ENCODE measurements around the gene CD44. TPM values are rescaled to one million over a fixed set of nuclear protein-coding genes. Genes with fewer than 3 reads are reported as not detected.

Gene CD44
- total RNA-seq, 6 experiments from 2014 or later: 12.2 to 64.1 (median 22.9) TPM

- H3K27me3 ChIP-seq: no peaks in the 10 kb centered on the region
- H3K4me3 ChIP-seq: no peak overlapping the region
- DNase-seq (no peak), ATAC-seq (peak; percentile 62 to 87 (median 78))
- peaks cover 0 to 18% (median 0%) of the 10 kb centered on the region in 4 donors for H3K4me1 ChIP-seq
- H3K36me3 ChIP-seq: no peaks in the 10 kb centered on the region
- no peaks in the 10 kb centered on the region for H3K9me3 ChIP-seq
- intact Hi-C loops (cut with DNase I): no loop called here
- TF ChIP-seq POLR2A (IDR thresholded peaks at IDR 0.05) (no peak), CTCF (IDR thresholded peaks at IDR 0.05) (no peak)
- WGBS (ENCODE audit: insufficient coverage, low coverage, low lambda C conversion rate, missing lambda C conversion rate): 42% methylated on average over 3 of the region's 3 CpGs
- H3K27ac ChIP-seq: peak overlapping the region in 1 of 3 donors; percentile 45
Measured at GRCh38 chr11:35101223-35101622, 37.7 kb upstream of the CD44 start.

GRCh38 chr11:35102267-35102666, 36.7 kb upstream of the CD44 start:
- Histone ChIP-seq H3K36me3 (no peaks in the 10 kb centered on the region), H3K4me1 (peaks cover 0 to 18% (median 0%) of the 10 kb centered on the region in 4 donors), H3K9me3 (no peaks in the 10 kb centered on the region), H3K27ac (peak overlapping the region in 1 of 3 donors; percentile 45), H3K4me3 (no peak overlapping the region), H3K27me3 (no peaks in the 10 kb centered on the region)
- intact Hi-C loops (cut with DNase I): no loop called here
- 40% methylated on average over 2 of the region's 2 CpGs for whole genome bisulfite sequencing (ENCODE audit: insufficient coverage, low coverage, low lambda C conversion rate, missing lambda C conversion rate)
- DNase-seq (no peak), ATAC-seq (peak in 3 of 4 donors; percentile 40 to 70 (median 64))
- no peak for TF ChIP-seq CTCF (IDR thresholded peaks at IDR 0.05)
- TF ChIP-seq POLR2A (IDR thresholded peaks at IDR 0.05): no peak

DNA sequence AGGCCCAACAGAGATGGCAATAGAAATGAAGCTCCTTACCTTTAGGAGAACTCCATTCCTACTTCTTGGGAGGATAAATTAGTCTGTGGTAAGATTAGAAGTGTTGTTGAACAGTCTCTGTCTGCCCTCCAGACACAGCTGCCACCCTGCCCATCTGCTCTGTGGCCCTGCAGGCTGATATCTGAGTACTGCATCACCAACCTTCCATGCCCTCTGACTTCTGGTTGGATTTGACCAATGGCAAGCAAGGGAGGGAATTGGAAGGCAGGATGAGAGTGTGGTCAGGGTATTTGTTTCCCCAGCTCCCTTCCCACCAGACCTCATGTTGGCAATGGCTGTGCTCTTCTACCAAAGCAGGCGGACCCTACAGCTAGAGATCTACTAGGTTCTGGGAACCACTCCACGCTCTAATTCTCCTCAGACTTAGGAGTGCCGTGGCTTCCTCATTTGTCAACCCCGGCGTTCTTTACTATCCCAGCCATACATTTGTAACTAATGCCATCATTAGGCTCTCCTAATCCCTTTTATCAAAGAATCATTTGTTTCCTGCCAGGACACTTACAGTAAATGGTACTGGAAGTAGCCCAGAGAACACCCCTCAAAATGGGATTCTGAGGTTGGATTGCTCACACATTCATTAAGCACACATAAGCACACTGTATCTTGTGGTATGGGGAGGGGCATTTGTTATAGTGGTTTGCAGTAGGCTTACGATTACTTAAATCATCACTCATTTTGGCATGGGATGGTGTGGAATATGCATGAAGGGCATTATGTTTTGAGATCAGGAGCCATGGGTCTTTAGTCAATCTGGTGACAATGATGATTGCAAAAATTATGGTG, 35.4 kb upstream of the CD44 start:
- Histone ChIP-seq H3K4me1 (peaks cover 0 to 18% (median 0%) of the 10 kb centered on the region in 4 donors), H3K27me3 (no peaks in the 10 kb centered on the region), H3K4me3 (no peak overlapping the region), H3K27ac (no peak overlapping the region), H3K36me3 (no peaks in the 10 kb centered on the region), H3K9me3 (no peaks in the 10 kb centered on the region)
- DNase-seq: no peak
- intact Hi-C loops (cut with DNase I): no loop called here
- TF ChIP-seq CTCF (IDR thresholded peaks at IDR 0.05): no peak
- no peak for ATAC-seq
- 88% methylated on average over 5 of the region's 6 CpGs for WGBS (ENCODE audit: insufficient coverage, low coverage, low lambda C conversion rate, missing lambda C conversion rate)

DNA sequence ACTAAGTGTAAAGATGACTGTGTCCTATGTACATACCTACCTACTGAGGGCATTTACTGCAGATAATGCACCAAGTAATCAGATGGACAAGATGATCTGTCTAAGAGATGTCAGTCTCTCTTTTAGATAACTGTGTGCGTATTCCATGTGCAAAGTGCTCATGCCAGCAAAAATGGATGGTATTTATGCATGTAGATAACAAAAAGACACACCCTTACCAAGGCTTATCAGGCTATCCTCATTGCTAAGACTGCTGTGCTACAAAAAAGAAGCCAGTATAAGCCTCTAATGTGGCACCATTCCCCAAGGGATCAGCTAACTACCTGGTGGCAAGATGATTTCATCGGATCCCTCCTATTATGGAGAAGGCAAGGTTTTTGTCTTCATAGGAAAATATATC, 34.3 kb upstream of the CD44 start:
- Histone ChIP-seq H3K27me3 (no peaks in the 10 kb centered on the region), H3K4me3 (no peak overlapping the region), H3K27ac (no peak overlapping the region), H3K9me3 (no peaks in the 10 kb centered on the region), H3K4me1 (peaks cover 0 to 18% (median 0%) of the 10 kb centered on the region in 4 donors), H3K36me3 (no peaks in the 10 kb centered on the region)
- ATAC-seq: no peak
- TF ChIP-seq CTCF (IDR thresholded peaks at IDR 0.05): no peak
- no peak for TF ChIP-seq POLR2A (IDR thresholded peaks at IDR 0.05)
- no peak for DNase-seq
- intact Hi-C loops (cut with DNase I): no loop called here
- 67% methylated on average over 1 of the region's 2 CpGs for WGBS (ENCODE audit: insufficient coverage, low coverage, low lambda C conversion rate, missing lambda C conversion rate)

Data from right lobe of liver (tissue), 6 donors.